K562 (cell line): ENCODE measurements around the gene SCG2. TPM values are rescaled to one million over a fixed set of nuclear protein-coding genes. Genes with fewer than 3 reads are reported as not detected.

ENCODE experiments used
- ATAC-seq: fragments of 200-7000 bp; cut with Tn5 transposase; 3 replicates; pipeline ENCODE4 v1.9.1; 2020; ENCODE audit warnings: moderate library complexity
- BruUV-seq: library from RNA; stranded (reverse); fragments of 400-500 nt; replicated peaks from 2 replicates; lab custom pipeline; 2021; lab: Mats Ljungman, UMichigan
- CTCF ChIA-PET: fragments of 300-600 bp; formaldehyde crosslinking; extraction: SDS; loops from one replicate; lab custom pipeline; 2021; ENCODE audit warnings: low intra/inter-chr PET ratio; lab: Yijun Ruan, JAX
- POLR2A ChIA-PET: fragments of 300-600, 350-650 bp; sonication (Branson Sonifier 250); formaldehyde crosslinking; extraction: SDS; loops from one replicate; lab custom pipeline; 2021; ENCODE audit warnings: antibody characterized with exemption, inconsistent platforms; lab: Yijun Ruan, JAX
- DNase-seq, 4 experiments: peaks; one replicate each; pipeline versions ENCODE4 v3.0.0 to v3.0.0-alpha.2; 2011 to 2018; ENCODE audit warnings: low spot score in 3 of 4, mixed read lengths in 3 of 4; ENCODE audit errors: extremely low read depth in 1 of 4
- FAIRE-seq: peaks from 2 replicates; lab custom pipeline; 2011; peaks lifted over from hg19 to GRCh38; lab: Jason Lieb, UNC
- H2AFZ ChIP-seq: 2 replicates; pipeline ENCODE4 v1.6.0; 2011; ENCODE audit warnings: low read depth, low read length, control low read depth, inconsistent platforms
- H3K27ac ChIP-seq: fragments of 200-600 bp; 3 replicates; pipeline ENCODE4 v1.8.0; 2011; ENCODE audit warnings: low read depth, mild to moderate bottlenecking, control low read depth, inconsistent platforms, low read length, moderate library complexity, mixed read lengths; ENCODE audit errors: extremely low read depth
- H3K27me3 ChIP-seq, 2 experiments: fragments of 300-600 bp in 1 of 2; 2 replicates in 1 of 2; 3 replicates in 1 of 2; pipeline versions ENCODE4 v1.6.0 to v1.8.0; 2011; ENCODE audit warnings: inconsistent platforms in 2 of 2, low read length in 2 of 2, mild to moderate bottlenecking in 1 of 2, mixed read lengths in 1 of 2, moderate library complexity in 1 of 2; ENCODE audit not compliant: control insufficient read depth in 2 of 2, insufficient read depth in 2 of 2
- H3K36me3 ChIP-seq: fragments of 300-600 bp; 3 replicates; pipeline ENCODE4 v1.8.0; 2011; ENCODE audit warnings: mild to moderate bottlenecking, low read length, inconsistent platforms; ENCODE audit not compliant: control insufficient read depth, insufficient read depth
- H3K4me1 ChIP-seq, 2 experiments: fragments of 200-600 bp in 1 of 2; replicated peaks in 1 of 2; 2 replicates in 1 of 2; 3 replicates in 1 of 2; pipeline versions ENCODE4 v1.5.1 to v1.8.0; 2011; ENCODE audit warnings: inconsistent platforms in 2 of 2, low read length in 2 of 2, mild to moderate bottlenecking in 1 of 2, mixed read lengths in 1 of 2, moderate library complexity in 1 of 2; ENCODE audit not compliant: control insufficient read depth in 2 of 2, insufficient read depth in 2 of 2
- H3K4me2 ChIP-seq: 2 replicates; pipeline ENCODE4 v1.6.1; 2011; ENCODE audit warnings: low read length, control low read depth, inconsistent platforms, mixed read lengths; ENCODE audit not compliant: insufficient read depth
- H3K4me3 ChIP-seq: fragments of 200-600 bp; sonication (generic), shearing (Covaris generic); 2 replicates; pipeline ENCODE4 v1.5.1; 2016; ENCODE audit warnings: control low read depth, inconsistent platforms
- H3K79me2 ChIP-seq: fragments of 200-600 bp; 3 replicates; pipeline ENCODE4 v1.8.0; 2011; ENCODE audit warnings: low read length, inconsistent platforms; ENCODE audit not compliant: control insufficient read depth, insufficient read depth
- H3K9ac ChIP-seq, 2 experiments: 2 replicates each; pipeline versions ENCODE4 v1.6.0 to v1.6.1; 2011; ENCODE audit warnings: low read depth in 2 of 2, low read length in 2 of 2, control low read depth in 1 of 2, inconsistent platforms in 1 of 2, mild to moderate bottlenecking in 1 of 2, mixed read lengths in 1 of 2; ENCODE audit not compliant: insufficient read depth in 1 of 2
- H3K9me1 ChIP-seq: one replicate; pipeline ENCODE4 v1.6.0; 2011; ENCODE audit warnings: inconsistent platforms, mild to moderate bottlenecking, low read length, moderate library complexity; ENCODE audit not compliant: control insufficient read depth, insufficient read depth
- H3K9me3 ChIP-seq: replicated peaks from 2 replicates; pipeline ENCODE4 v1.5.1; 2011; ENCODE audit warnings: low read depth, low read length, inconsistent platforms; ENCODE audit not compliant: control insufficient read depth, insufficient read depth
- H4K20me1 ChIP-seq: replicated peaks from 2 replicates; pipeline ENCODE4 v1.6.1; 2011; ENCODE audit warnings: low read length, inconsistent platforms, mixed read lengths; ENCODE audit not compliant: control insufficient read depth, insufficient read depth
- E2F4 ChIP-seq: sonication (generic); formaldehyde crosslinking; IDR thresholded peaks from 2 replicates; pipeline ENCODE4 v1.8.0; 2022; ENCODE audit warnings: mild to moderate bottlenecking, low read depth, missing genetic modification reagents
- HNRNPL ChIP-seq: fragments of 200-400 bp; formaldehyde crosslinking; IDR thresholded peaks from 2 replicates; pipeline ENCODE4 v1.6.1; 2017; ENCODE audit warnings: low read depth, mild to moderate bottlenecking, low read length
- KLF1 ChIP-seq: fragments of 450-650 bp; IDR thresholded peaks from 2 replicates; pipeline ENCODE4 v1.6.1; 2016; ENCODE audit warnings: missing genetic modification characterization, missing compliant biosample characterization
- MEIS2 ChIP-seq: fragments of 450-650 bp; IDR thresholded peaks from 2 replicates; pipeline ENCODE4 v1.6.1; 2014; ENCODE audit warnings: mild to moderate bottlenecking; ENCODE audit not compliant: partially characterized antibody
- MIER1 ChIP-seq: fragments of 450-650 bp; IDR thresholded peaks from 2 replicates; pipeline ENCODE4 v1.6.1; 2016; ENCODE audit warnings: antibody characterized with exemption, mild to moderate bottlenecking, low read depth
- MYNN ChIP-seq, 2 experiments: sonication (generic); formaldehyde crosslinking in 1 of 2; IDR thresholded peaks; 2 replicates each; pipeline versions ENCODE4 v1.5.0 to v1.6.1; 2016 to 2020; ENCODE audit warnings: antibody characterized with exemption in 1 of 2, missing genetic modification reagents in 1 of 2
- RBM14 ChIP-seq: fragments of 200-400 bp; formaldehyde crosslinking; IDR thresholded peaks from 2 replicates; pipeline ENCODE4 v1.6.1; 2018; ENCODE audit warnings: low read depth, mild to moderate bottlenecking, low read length, moderate library complexity, borderline replicate concordance; ENCODE audit not compliant: insufficient read depth
- XRCC4 ChIP-seq: IDR thresholded peaks from one replicate; pipeline ENCODE4 v1.6.1; 2011; ENCODE audit not compliant: insufficient read depth, insufficient read length; ENCODE audit errors: extremely low read depth
- ZBTB40 ChIP-seq, 2 experiments: fragments of 450-650 bp in 1 of 2; sonication (generic) in 1 of 2; formaldehyde crosslinking in 1 of 2; IDR thresholded peaks; 2 replicates each; pipeline versions ENCODE4 v1.7.1 to v1.9.0; 2016 to 2022; ENCODE audit warnings: inconsistent platforms in 1 of 2, mild to moderate bottlenecking in 1 of 2, missing genetic modification reagents in 1 of 2
- ZNF143 ChIP-seq: sonication (generic); formaldehyde crosslinking; IDR thresholded peaks from 2 replicates; pipeline ENCODE4 v1.9.0; 2022; ENCODE audit warnings: mild to moderate bottlenecking, missing genetic modification reagents
- WGBS: fragments of 100-300 bp; shearing (Covaris generic); methylation state at CpG from one replicate; pipeline ENCODE4 v1.1.6; 2016; ENCODE audit warnings: low coverage, mixed read lengths; ENCODE audit not compliant: insufficient coverage; ENCODE audit errors: missing lambda C conversion rate; 5-methylcytosine and 5-hydroxymethylcytosine counted together
- in situ Hi-C: fragments of 300-500 bp; cut with MboI; formaldehyde crosslinking; loops from 4 replicates; pipeline ENCODE4 v1.15.0; 2018; ENCODE audit warnings: inconsistent platforms, mixed read lengths
- intact Hi-C: fragments of 100-400 bp; cut with micrococcal nuclease; formaldehyde crosslinking; loops from 2 replicates; pipeline ENCODE4 v1.14.2; 2022
- polyA plus RNA-seq, 8 experiments: library from polyadenylated mRNA; depleted of rRNA in 4 of 8; stranded (reverse) in 5 of 8; unstranded in 3 of 8; fragments of >200 nt; fragmentation: Nextera tagmentation in 2 of 8; fragmentation: Illumina TruSeq in 1 of 8; extraction: Ambion mirVana in 2 of 8; extraction: Trizol in 1 of 8; gene quantifications; 2 replicates each; pipeline versions ENCODE4 v1.2.1 to v1.2.3, GENCODE V29; 2011 to 2014; ENCODE audit warnings: inconsistent platforms in 1 of 8, missing spikeins in 1 of 8
- total RNA-seq, 7 experiments: library from RNA; depleted of rRNA in 6 of 7; stranded (reverse); fragments of >200 nt in 6 of 7; fragmentation: Illumina TruSeq in 2 of 7; extraction: Trizol in 2 of 7; gene quantifications; 2 replicates each; pipeline versions ENCODE4 v1.2.1 to v1.2.3, GENCODE V29; 2011 to 2021; ENCODE audit warnings: low replicate concordance in 1 of 7

The SCG2 gene
- total and polyA plus RNA-seq, 9 of the 15 experiments (the other 6 are each of a cell fraction or from before 2014, with no cell fraction given), result 0.07 to 1.6 (median 1.1) TPM

GRCh38 chr2:223562078-223562477 lies 40.1 kb downstream of the SCG2 start (continued):
- no peak for TF ChIP-seq MYNN (IDR thresholded peaks at IDR 0.05)
- no peak for TF ChIP-seq MYNN (CRISPR knock-in tag; IDR thresholded peaks at IDR 0.05)
- TF ChIP-seq XRCC4, result no peak

- no peaks in the 10 kb centered on the region for H3K36me3 ChIP-seq
- no peaks in the 10 kb centered on the region for H4K20me1 ChIP-seq
- no peaks in the 10 kb centered on the region; a peak in 1 of 5 replicates for H3K4me1 ChIP-seq
- H3K9me1 ChIP-seq, result no peaks in the 10 kb centered on the region
- intact Hi-C loops (no loop called here), in situ Hi-C loops (no loop called here)
- no peak overlapping the region for H3K9ac ChIP-seq
- H3K27me3 ChIP-seq, result no peaks in the 10 kb centered on the region
- H3K9me3 ChIP-seq, result no peaks in the 10 kb centered on the region
- H3K4me2 ChIP-seq, result no peak overlapping the region
- no peaks in the 10 kb centered on the region for H3K79me2 ChIP-seq
- TF ChIP-seq KLF1 (tag) (no peak), E2F4 (no peak), RBM14 (no peak), MIER1 (no peak), HNRNPL (no peak), MEIS2 (peak; percentile 13), ZNF143 (CRISPR knock-in tag) (no peak), ZBTB40 (IDR thresholded peaks at IDR 0.05) (no peak), ZBTB40 (CRISPR knock-in tag; IDR thresholded peaks at IDR 0.05) (no peak)
- no peak for ATAC-seq
- H2AFZ ChIP-seq, result no peak overlapping the region
- no peak for FAIRE-seq
- no peak overlapping the region for H3K4me3 ChIP-seq
- 0% methylated on average over 7 of the region's 7 CpGs for WGBS
- H3K27ac ChIP-seq, result no peak overlapping the region
- DNase-seq, result no peak
- ChIA-PET CTCF (no interaction called here), POLR2A (no interaction called here)
- BruUV-seq, result no TSS peak
Observed at GRCh38 chr2:223560749-223561435, 41.3 kb downstream of the SCG2 start.
